Caki2 (cell line): ENCODE data around the gene SAMD10. TPM values are rescaled to one million over a fixed set of nuclear protein-coding genes. Genes with fewer than 3 reads are reported as not detected.
"Not testable (repeated sequence)": the region's sequence is repeated elsewhere in the genome, so short reads cannot be mapped to it uniquely, and the experiment has no call there.

ENCODE experiments used
- DNase-seq: peaks from one replicate; pipeline ENCODE4 v3.0.0-alpha.2; 2015; ENCODE audit warnings: low read depth
- in situ Hi-C: cut with HindIII; loops from 2 replicates; pipeline ENCODE4 v1.10.0; 2016; ENCODE audit warnings: low sequenced_read_pairs, low pct_unique_long_range_greater_than_20kb, mixed read lengths
- total RNA-seq: library from RNA; depleted of rRNA; stranded (reverse); fragments of >200 nt; shearing (Covaris generic); gene quantifications from 2 replicates; pipeline ENCODE4 v1.2.3, GENCODE V29; 2014; ENCODE audit warnings: low replicate concordance; rRNA removed

SAMD10 gene
- total RNA-seq, 1 experiment from 2014 or later = 0.95 TPM

DNA sequence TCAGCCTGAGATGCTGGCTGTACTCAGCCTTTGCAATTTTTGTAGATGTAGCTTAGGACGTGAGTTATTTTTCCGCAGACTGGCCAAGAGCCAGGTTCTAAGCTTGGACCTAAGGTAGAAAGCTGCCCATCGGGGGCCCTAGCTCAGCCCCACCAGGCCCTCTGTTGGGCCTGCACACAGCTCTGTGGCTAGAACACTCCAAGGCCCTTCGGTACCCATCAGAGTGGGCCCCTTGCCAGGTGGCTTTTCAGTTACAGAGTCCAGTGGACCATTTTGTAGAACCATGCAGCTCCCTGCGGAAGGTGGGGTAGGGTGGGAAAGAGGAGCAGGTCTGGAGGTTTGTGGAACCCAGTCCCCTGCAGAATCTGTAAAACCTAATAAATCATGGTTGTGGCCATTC, 45.8 kb downstream of the SAMD10 start:
- no peak for DNase-seq
- in situ Hi-C loops = no loop called here

DNA sequence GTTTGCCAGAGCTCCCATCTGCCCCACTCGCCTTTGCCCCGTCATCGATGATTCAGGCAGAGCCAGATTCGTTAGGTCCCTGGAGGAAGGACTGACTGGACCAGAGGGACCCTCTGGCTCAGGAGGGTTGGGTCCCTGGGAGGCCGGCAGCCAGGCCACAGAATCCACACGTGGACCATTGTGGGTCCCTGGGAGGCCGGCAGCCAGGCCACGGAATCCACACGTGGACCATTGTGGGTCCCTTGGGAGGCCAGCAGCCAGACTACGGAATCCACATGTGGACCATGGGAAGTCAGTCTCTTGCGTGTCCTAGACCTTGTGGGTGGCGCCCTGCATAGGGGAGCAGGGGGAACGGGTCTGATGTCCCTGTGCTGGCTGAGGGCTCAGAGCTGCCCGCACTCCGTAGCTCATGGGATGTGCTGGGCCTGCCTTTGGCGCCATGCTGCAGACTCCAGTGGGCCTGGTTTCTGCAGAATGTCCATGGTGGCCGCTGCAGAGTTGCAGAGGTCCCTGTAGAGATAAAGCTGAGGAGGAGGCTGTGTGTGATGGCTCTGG, 46.8 kb downstream of the SAMD10 start:
- in situ Hi-C loops = no loop called here
- DNase-seq = no peak

GRCh38 chr20:63931735-63932134, 47.7 kb downstream of the SAMD10 start:
- in situ Hi-C loops = no loop called here
- no peak for DNase-seq

- in situ Hi-C loops = no loop called here
Measured at GRCh38 chr20:63930971-63931553, 48.4 kb downstream of the SAMD10 start.

GRCh38 chr20:63929473-63929883, 50.0 kb downstream of the SAMD10 start:
- DNase-seq, in situ Hi-C loops: not testable (repeated sequence)

More at GRCh38 chr20:63930971-63931553, 48.4 kb downstream of the SAMD10 start:
- no peak for DNase-seq

DNA sequence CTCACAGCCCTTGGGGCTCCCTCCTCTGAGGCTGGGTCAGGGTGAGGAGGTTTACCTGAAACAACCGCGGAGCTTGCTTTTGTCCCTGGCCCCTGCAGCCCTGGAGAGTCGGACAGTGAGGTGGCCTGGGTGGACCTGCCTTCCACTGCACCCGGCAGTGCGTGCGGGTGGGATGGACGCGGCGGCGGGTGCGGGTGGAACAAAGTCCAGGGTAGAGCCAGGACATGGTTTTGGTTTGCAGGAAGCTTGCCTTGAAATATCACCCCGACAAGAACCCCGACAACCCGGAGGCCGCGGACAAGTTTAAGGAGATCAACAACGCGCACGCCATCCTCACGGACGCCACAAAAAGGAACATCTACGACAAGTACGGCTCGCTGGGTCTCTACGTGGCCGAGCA, 50.4 kb downstream of the SAMD10 start:
- no peak for DNase-seq
- in situ Hi-C loops = no loop called here

DNA sequence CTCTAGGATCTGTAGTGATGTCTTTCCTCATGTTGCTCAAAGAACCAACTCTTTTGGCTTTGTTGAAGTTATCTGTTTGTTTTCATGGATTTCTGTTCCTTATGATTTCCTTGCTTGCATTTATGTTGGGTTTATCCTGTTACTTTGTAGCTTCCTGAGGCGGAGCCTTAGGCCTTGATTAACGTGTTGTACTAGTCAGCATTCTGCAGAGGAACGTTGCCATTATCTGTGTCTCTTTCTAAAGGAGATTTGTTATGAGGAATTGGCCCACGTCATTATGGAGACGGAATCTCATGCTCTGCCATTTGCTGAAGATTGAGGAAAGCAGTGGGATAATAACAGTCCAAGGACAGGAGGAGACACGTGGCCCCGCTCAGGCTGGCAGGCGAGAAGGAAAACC, 53.1 kb downstream of the SAMD10 start:
- in situ Hi-C loops = no loop called here
- DNase-seq = no peak

DNA sequence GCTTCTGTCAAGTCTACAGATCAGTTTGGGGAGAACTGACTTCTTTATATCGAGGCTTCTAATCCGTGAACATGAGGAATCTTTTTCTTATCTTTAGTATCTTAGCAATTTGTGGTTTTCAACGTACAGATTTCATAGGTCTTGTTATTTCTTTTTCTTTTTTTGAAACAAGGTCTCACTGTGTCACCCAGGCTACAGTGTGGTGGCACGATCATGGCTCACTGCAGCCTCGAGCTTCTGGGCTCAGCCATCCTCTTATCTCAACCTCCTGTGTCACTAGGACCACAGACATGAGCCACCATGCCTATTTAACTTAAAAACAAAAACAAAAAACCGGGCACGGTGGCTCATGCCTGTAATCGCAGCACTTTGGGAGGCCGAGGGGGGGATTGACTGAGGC, 55.2 kb downstream of the SAMD10 start:
- peak; percentile 30 for DNase-seq
- in situ Hi-C loops = no loop called here

Other genes starting within 250 kb of the SAMD10 start
- gene LIME1, start 243.0 kb downstream of the SAMD10 start, total RNA-seq = 6.0 and 17.5 TPM in 2 replicates
- 166 and 300 TPM in 2 replicates for gene SLC2A4RG, start 239.9 kb downstream of the SAMD10 start, total RNA-seq
- 9.6 and 10.4 TPM in 2 replicates for gene ZBTB46, start 148.4 kb downstream of the SAMD10 start, total RNA-seq
- not detected in 2 replicates for gene ABHD16B, start 118.1 kb downstream of the SAMD10 start, total RNA-seq
- gene TPD52L2, start 114.4 kb downstream of the SAMD10 start, total RNA-seq = 189 TPM in 2 replicates
- 60.9 and 69.2 TPM in 2 replicates for gene DNAJC5, start 84.5 kb downstream of the SAMD10 start, total RNA-seq
- 31.0 and 46.9 TPM in 2 replicates for gene UCKL1, start 23.2 kb downstream of the SAMD10 start, total RNA-seq
- 5.8 and 6.6 TPM in 2 replicates for gene ZNF512B, start 9.7 kb downstream of the SAMD10 start, total RNA-seq
- 126 and 130 TPM in 2 replicates for gene PRPF6, start 1.5 kb upstream of the SAMD10 start, total RNA-seq
- gene C20orf204, start 56.5 kb upstream of the SAMD10 start, total RNA-seq = 1.6 TPM in 1 of 2 replicates, not detected in the other
- 0.37 TPM in 1 of 2 replicates, not detected in the other for gene SOX18, start 70.0 kb upstream of the SAMD10 start, total RNA-seq
- gene TCEA2, start 83.6 kb upstream of the SAMD10 start, total RNA-seq = 62.0 and 90.0 TPM in 2 replicates
- gene RGS19, start 99.9 kb upstream of the SAMD10 start, total RNA-seq = 35.7 and 47.6 TPM in 2 replicates
- gene OPRL1, start 100.4 kb upstream of the SAMD10 start, total RNA-seq = 0.38 and 0.84 TPM in 2 replicates
- gene LKAAEAR1, start 104.8 kb upstream of the SAMD10 start, total RNA-seq = 14.4 and 25.2 TPM in 2 replicates
- not detected in 2 replicates for gene NPBWR2, start 127.9 kb upstream of the SAMD10 start, total RNA-seq
- not detected in 2 replicates for gene MYT1, start 184.8 kb upstream of the SAMD10 start, total RNA-seq